Measurements from ENCODE around the gene HMG20B.
A peak's percentile ranks its signal among the peaks of the same experiment; 100 is the strongest.

Gene HMG20B

DNA sequence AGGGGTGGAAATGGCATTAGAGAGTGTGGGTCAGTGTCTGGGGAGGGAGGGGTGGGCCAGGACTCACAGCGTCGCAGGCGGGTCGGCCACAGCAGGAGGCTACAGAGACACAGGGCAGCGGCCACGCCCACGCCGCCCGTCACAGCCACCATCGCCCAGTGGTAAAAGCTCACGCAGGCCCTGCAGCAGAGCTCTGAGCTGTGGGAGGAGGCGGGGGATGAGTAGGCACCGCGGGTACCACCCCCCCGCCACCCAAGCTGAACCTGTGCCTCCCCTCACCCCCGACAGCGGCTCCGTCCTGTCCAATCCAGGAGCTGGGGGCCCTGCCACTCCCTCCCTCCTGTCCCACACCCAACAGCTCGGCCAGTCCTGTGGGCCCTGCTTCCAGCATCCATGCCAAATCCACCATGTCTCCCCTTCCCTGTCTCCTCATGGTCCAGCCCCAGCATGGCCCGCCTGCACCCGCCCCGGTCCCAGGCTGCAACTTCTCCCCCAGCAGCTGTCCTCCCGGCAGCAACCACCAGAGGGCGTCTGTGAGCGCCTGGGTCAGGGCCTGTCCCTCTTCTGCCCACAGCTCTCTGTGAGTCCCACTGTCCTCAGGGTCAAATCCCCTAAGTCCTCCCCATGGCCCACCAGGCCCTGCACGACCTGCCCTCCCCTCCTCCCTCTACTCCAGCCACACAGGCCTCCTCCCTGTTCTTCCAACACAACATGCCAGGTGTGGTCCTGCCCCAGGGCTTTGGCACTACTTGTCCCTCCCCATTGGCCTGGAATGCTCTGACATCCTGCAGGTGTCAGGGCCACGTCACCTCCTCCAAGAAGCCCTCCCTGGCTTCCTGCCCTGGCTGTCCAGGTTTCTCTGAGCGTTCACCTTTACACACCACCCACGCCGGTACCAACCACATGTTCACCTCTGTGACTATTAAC, 27.7 kb upstream of the HMG20B start:
- peaks cover 10% of the 10 kb centered on the region for H3K36me3 Mint-ChIP-seq (ENCODE audit: low read depth)
- H3K9me3 Mint-ChIP-seq = no peaks in the 10 kb centered on the region
- H3K4me1 Mint-ChIP-seq (ENCODE audit: low read depth) = peaks cover 6% of the 10 kb centered on the region
- no peak overlapping the region for H3K4me3 Mint-ChIP-seq
- peak overlapping the region; percentile 52 for H3K27ac Mint-ChIP-seq
- H3K27me3 Mint-ChIP-seq (ENCODE audit: low read depth) = no peaks in the 10 kb centered on the region

DNA sequence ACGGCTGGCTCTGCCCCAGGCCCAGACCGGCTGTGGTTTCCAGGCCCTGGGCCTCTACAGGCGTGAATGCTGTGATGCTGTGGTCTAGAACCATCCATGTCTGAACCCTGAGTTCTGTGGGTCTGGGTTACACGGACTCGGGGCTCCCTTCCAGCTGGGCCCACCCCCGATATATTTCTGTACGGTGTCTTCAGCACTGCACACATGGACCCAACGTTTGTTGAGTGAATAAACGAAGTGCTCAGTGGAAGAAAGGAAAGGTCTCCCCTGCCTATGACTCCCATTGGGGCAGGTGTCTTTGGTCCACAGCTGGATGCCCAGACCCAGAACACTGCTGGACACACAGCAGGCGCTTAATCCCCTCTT, 27.1 kb upstream of the HMG20B start:
- H3K27me3 Mint-ChIP-seq (ENCODE audit: low read depth) = no peaks in the 10 kb centered on the region
- H3K27ac Mint-ChIP-seq = peak overlapping the region; percentile 52
- H3K36me3 Mint-ChIP-seq (ENCODE audit: low read depth) = peaks cover 9% of the 10 kb centered on the region
- H3K4me3 Mint-ChIP-seq = no peak overlapping the region
- peaks cover 6% of the 10 kb centered on the region for H3K4me1 Mint-ChIP-seq (ENCODE audit: low read depth)
- no peaks in the 10 kb centered on the region for H3K9me3 Mint-ChIP-seq

DNA sequence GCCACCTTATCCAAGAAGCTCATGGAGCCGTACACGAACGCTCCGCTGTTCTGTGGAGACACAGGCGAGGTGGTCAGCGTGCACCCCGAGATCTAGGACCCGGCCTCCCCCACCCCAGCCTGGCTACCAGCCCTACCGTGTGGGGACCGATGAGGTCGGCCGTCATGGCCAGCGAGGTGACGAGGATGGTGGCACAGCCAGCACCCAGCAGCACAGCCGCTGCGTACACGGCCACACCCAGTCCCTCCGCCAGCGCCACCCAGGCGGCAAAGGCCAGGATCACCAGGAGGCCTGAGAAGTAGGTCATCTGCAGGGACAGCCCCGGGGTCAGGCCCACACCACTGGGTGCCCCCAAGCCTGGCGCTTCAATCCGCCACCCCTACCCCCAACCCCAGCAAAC, 26.6 kb upstream of the HMG20B start:
- peaks cover 9% of the 10 kb centered on the region for H3K36me3 Mint-ChIP-seq (ENCODE audit: low read depth)
- no peak overlapping the region for H3K27ac Mint-ChIP-seq
- peaks cover 6% of the 10 kb centered on the region for H3K4me1 Mint-ChIP-seq (ENCODE audit: low read depth)
- H3K4me3 Mint-ChIP-seq = no peak overlapping the region
- H3K9me3 Mint-ChIP-seq = no peaks in the 10 kb centered on the region
- no peaks in the 10 kb centered on the region for H3K27me3 Mint-ChIP-seq (ENCODE audit: low read depth)

DNA sequence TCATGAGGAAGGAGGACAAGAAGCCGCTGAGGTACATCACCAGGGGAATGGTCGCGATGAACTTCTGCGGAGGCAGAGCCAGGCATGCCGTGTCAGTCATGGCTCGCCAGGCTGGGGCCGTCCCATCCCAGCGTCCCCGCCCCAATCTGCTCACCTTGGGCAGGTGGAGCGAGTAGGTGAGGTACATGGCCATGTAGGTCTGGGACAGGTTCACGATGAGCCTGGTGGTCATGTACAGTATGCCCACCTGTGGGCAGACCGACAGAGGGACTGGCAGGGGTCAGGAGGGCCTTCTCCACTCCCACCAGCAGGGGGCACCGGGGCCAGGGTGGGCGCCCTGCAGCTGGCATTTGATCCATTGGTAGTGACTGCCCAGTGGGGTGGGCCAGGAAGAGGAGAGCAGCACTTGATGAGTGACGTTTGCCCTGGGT, 25.4 kb upstream of the HMG20B start:
- no peaks in the 10 kb centered on the region for H3K27me3 Mint-ChIP-seq (ENCODE audit: low read depth)
- H3K9me3 Mint-ChIP-seq = no peaks in the 10 kb centered on the region
- H3K36me3 Mint-ChIP-seq (ENCODE audit: low read depth) = peaks cover 9% of the 10 kb centered on the region
- no peak overlapping the region for H3K27ac Mint-ChIP-seq
- peaks cover 6% of the 10 kb centered on the region for H3K4me1 Mint-ChIP-seq (ENCODE audit: low read depth)
- H3K4me3 Mint-ChIP-seq = no peak overlapping the region

DNA sequence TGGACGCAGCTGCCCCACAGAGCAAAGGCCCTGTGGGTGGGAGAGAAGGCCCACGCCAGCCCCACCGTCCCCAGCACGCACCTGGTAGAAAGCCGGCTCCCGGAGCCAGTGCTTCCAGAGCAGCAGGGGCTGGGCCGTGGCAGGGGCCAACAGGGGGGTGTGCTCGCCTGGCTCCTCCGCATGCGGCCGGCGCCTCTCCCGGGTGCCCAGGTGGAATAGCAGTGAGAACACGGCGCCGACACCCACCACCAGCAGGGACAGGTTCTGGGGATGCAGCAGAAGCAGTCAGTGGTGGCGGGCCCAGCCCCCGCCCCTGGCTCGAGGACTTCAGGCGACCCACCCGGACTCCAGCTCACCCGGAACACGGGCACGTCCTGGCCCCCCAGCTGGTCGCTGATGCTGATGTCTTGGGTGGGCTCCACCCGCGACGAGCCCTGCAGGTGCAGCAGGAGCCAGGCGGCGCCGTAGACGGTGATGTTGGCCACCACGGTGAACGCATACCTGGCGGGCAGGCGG, 24.9 kb upstream of the HMG20B start:
- H3K4me1 Mint-ChIP-seq (ENCODE audit: low read depth) = peaks cover 7% of the 10 kb centered on the region
- no peaks in the 10 kb centered on the region for H3K9me3 Mint-ChIP-seq
- no peak overlapping the region for H3K27ac Mint-ChIP-seq
- no peak overlapping the region for H3K4me3 Mint-ChIP-seq
- peaks cover 9% of the 10 kb centered on the region for H3K36me3 Mint-ChIP-seq (ENCODE audit: low read depth)
- H3K27me3 Mint-ChIP-seq (ENCODE audit: low read depth) = no peaks in the 10 kb centered on the region

DNA sequence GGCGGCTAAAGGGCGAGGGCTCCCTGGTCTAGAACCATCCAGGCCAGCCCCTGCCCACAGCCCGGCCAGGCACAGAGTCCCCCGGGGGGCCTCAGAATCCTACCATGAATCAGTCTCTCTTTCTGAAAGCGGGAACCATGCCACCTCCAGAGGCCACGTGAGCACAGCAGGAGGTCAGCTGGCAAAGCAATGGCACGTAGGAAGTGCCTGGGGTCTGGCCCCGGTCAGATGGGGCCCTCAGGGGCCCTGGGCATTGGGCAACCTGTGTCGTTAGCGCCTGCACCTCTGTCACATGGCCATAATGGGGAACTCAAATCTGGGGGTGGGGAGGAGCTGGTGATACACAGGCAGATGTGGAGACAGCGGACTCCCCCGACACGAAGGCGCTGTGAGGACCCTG, 24.1 kb upstream of the HMG20B start:
- H3K4me3 Mint-ChIP-seq = no peak overlapping the region
- H3K4me1 Mint-ChIP-seq (ENCODE audit: low read depth) = peaks cover 11% of the 10 kb centered on the region
- peaks cover 9% of the 10 kb centered on the region for H3K36me3 Mint-ChIP-seq (ENCODE audit: low read depth)
- no peaks in the 10 kb centered on the region for H3K9me3 Mint-ChIP-seq
- H3K27me3 Mint-ChIP-seq (ENCODE audit: low read depth) = no peaks in the 10 kb centered on the region
- no peak overlapping the region for H3K27ac Mint-ChIP-seq

DNA sequence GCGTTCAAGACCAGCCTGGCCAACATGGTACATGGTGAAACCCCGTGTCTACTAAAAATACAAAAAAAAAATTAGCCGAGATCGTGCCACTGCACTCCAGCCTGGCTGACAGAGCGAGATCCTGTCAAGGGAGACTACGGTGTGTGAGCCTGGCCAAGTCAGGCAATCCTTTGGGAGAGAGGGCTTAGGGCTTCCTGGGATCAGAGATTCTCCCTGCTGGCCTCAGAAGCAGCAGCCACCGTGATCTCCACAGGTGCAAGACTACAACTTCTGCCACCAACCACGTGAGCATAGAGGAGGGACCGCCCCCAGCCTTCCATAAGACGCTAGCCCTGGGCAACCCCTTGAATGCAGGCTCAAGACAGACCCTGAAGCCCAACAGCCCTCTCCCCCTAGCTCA, 22.9 kb upstream of the HMG20B start:
- no peak overlapping the region for H3K27ac Mint-ChIP-seq
- H3K36me3 Mint-ChIP-seq (ENCODE audit: low read depth) = peaks cover 13% of the 10 kb centered on the region
- no peak overlapping the region for H3K4me3 Mint-ChIP-seq
- H3K27me3 Mint-ChIP-seq (ENCODE audit: low read depth) = no peaks in the 10 kb centered on the region
- no peaks in the 10 kb centered on the region for H3K9me3 Mint-ChIP-seq
- peaks cover 18% of the 10 kb centered on the region for H3K4me1 Mint-ChIP-seq (ENCODE audit: low read depth)

DNA sequence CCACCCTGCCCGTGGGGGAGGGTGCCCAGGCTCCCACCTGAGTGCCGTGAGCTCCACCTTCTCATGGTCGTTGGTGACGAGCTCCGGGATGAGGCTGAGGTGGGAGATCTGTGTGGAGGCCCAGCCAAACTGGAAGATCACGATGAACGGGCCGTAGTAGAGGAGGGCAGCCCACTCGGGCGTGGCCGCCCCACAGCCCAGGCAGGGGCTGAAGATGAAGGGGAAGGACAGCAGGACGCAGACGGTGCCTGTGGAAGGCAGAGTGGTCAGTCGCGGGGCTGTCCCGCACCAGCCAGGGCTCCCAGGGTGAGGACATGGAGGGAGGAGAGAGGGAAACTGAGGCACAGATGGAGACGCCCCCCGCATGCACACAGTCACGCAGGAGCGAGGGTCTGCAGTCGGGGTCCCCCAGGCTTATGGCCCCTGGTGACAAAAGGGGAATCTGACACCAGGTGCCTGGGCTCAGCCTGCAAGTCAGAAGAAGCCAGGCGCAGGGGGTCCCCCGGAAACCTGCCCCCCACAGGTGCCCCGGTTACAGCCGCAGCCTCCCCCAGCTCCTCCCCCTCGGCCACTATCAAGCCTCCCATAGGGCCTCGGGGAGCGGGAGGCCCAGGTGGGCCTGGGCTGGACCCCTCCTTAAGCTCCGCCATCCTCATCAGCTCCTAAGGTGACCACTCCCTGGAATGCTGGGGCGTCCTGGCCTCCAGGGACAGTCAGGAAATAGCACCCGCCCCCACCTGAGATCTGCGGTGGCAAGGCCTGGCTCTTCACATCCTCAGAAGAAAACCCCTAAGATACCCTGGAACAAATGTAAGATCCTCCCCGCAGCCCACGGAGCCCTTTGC, 21.6 kb upstream of the HMG20B start:
- Mint-ChIP-seq H3K4me1 (ENCODE audit: low read depth) (peaks cover 23% of the 10 kb centered on the region), H3K4me3 (no peak overlapping the region), H3K36me3 (ENCODE audit: low read depth) (peaks cover 4% of the 10 kb centered on the region), H3K27ac (peak overlapping the region; percentile 8), H3K27me3 (ENCODE audit: low read depth) (no peaks in the 10 kb centered on the region), H3K9me3 (no peaks in the 10 kb centered on the region)

DNA sequence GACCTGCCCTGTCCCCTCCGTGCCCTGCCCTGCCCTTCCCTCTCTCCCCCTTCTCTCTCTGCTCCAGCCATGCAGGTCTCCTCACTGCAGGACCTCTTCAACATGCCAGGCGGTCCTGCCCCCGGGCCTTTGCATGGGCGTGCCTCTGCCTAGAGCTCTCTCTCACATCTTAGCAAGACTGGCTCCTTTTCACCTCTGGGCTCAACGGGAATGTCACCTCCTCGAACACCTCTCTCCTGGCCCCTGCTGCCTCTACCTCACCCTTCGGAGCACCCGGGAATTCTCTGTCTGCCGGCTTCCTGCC, 21.0 kb upstream of the HMG20B start:
- Mint-ChIP-seq H3K9me3 (no peaks in the 10 kb centered on the region), H3K4me3 (no peak overlapping the region), H3K36me3 (ENCODE audit: low read depth) (peaks cover 5% of the 10 kb centered on the region), H3K27me3 (ENCODE audit: low read depth) (no peaks in the 10 kb centered on the region), H3K27ac (peak overlapping the region; percentile 8), H3K4me1 (ENCODE audit: low read depth) (peaks cover 29% of the 10 kb centered on the region)

DNA sequence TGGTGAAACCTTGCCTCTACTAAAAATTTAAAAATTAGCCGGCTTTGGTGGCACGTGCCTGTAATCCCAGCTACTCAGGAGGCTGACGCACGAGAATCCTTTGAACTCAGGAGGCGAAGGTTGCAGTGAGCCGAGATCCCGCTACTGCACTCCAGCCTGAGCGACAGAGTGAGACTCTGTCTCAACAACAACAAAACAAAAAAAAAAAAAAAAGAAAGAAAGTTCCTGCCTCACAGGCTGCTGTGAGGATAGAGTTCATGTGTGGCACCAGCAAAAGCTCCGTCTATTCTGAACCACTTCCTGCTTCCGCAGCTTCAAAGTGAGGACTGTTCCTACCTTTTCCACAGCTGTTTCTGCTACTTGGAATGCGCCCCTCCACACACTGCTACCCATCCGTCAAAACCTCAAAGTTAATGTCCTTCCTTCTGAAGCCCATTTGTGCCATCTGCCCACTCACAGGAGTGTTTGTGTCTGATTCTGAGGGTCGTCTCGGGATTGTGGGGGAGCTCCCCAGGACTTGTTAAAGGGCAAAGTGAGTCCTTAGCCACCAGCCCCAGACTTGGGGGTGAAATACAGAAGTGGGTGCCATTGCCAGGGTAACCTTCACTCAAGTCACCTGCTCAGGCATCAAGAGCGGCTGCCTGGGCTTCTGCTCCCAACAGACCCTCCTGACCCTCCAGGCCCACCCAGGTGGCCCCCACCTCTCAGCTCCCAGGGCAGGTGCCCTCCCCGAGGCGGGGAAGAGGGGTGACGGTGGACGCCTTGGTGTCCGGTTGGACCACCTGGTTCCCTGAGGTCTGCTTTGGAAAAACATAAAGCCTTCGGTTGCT, 18.3 kb upstream of the HMG20B start:
- H3K27ac Mint-ChIP-seq = peak overlapping the region; percentile 89
- peaks cover 34% of the 10 kb centered on the region for H3K4me1 Mint-ChIP-seq (ENCODE audit: low read depth)
- H3K4me3 Mint-ChIP-seq = peak overlapping the region; percentile 75
- H3K36me3 Mint-ChIP-seq (ENCODE audit: low read depth) = peaks cover 6% of the 10 kb centered on the region
- H3K9me3 Mint-ChIP-seq = no peaks in the 10 kb centered on the region
- no peaks in the 10 kb centered on the region for H3K27me3 Mint-ChIP-seq (ENCODE audit: low read depth)

DNA sequence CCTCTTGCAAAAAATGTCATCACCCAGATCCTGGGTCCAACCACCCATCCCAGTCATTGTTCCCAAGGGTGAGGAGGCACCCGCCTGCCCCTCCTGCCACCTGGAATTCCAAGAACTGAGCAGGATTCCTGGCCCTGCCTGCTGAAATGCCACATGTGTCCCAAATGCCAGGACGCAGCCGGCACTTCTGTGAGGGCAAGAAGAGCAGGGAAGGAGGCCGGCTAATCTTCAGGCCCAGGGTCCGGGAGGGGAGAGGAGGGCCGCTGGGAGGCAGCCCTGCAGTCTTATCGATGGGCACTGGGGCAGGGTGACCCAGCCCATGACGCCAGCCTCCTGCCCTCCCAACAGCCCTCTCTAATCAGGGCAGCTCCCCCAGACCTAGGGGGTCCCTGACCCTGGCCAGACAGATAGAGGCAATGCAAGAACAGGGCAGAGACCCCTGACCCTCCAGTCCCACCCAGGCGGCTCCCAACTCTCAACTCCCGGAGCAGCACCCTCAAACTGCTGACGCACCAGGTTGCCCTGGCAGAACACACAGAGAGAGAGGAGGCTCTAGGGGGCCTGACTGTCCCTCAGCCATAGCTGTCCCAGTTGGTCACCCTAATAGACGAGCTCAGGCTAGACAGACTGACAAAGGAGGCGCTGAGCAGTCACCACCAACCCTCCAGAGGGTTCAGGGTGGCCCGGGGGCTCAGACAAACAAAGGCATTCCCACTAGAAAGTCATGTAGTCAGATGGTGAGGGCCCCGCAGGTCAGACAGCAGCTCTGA, 16.9 kb upstream of the HMG20B start:
- H3K4me1 Mint-ChIP-seq (ENCODE audit: low read depth) = peaks cover 34% of the 10 kb centered on the region

DNA sequence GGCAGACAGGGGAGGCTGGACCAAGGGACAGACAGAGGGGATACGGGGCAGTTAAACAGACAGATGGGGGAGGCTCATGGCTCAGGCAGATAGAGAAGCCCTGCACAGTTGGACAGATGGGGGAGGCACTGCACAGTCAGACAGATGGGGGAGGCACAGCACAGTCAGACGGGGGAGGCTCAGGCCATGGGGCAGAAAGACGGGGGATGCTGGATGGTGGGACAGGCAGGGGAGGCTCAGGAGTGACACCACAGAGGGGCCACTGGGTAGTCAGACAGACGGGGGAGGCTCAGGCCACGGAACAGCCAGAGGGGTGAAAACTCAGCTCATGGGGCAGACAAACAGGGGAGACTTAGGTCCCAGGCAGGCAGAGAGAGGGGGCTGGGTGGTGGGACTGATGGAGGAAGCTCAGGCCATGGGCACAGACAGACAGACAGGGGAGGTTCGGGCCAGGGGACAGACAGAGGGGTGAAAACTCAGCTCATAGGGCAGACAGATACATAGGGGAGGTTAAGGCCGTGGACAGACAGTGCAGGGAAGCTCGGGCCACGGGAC, 16.2 kb upstream of the HMG20B start:
- H3K9me3 Mint-ChIP-seq = no peaks in the 10 kb centered on the region
- H3K27ac Mint-ChIP-seq = peak overlapping the region; percentile 95
- no peaks in the 10 kb centered on the region for H3K27me3 Mint-ChIP-seq (ENCODE audit: low read depth)
- H3K36me3 Mint-ChIP-seq (ENCODE audit: low read depth) = peaks cover 6% of the 10 kb centered on the region
- peaks cover 34% of the 10 kb centered on the region for H3K4me1 Mint-ChIP-seq (ENCODE audit: low read depth)
- peak overlapping the region; percentile 99 for H3K4me3 Mint-ChIP-seq

More for the DNA sequence above, 16.9 kb upstream of the HMG20B start:
- peak overlapping the region; percentile 99 for H3K4me3 Mint-ChIP-seq
- H3K36me3 Mint-ChIP-seq (ENCODE audit: low read depth) = peaks cover 6% of the 10 kb centered on the region
- peak overlapping the region; percentile 95 for H3K27ac Mint-ChIP-seq
- H3K27me3 Mint-ChIP-seq (ENCODE audit: low read depth) = no peaks in the 10 kb centered on the region
- no peaks in the 10 kb centered on the region for H3K9me3 Mint-ChIP-seq

DNA sequence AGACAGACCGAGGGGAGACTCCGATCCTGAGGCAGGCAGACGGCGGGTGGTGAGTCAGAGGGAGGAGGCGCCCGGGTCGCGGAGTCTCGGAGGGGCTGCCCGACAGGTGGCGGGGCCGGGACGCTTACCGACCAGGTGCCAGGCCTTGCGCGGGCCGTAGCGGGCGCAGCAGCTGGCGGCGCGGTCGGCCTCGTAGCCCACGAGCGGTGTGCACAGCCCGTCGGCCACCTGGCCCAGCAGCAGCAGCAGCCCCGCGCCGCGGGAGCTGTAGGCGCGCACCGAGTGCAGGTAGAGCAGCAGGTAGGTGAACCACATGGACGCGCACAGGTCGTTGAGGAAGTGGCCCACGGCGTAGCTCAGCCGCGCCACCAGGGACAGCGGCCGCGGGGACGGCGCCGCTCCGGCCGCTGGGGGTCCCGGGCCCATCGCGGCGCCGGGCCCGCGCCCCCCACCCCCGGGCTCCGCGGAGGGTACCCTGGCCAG, 15.7 kb upstream of the HMG20B start:
- Mint-ChIP-seq H3K27me3 (ENCODE audit: low read depth) (no peaks in the 10 kb centered on the region), H3K9me3 (no peaks in the 10 kb centered on the region), H3K27ac (peak overlapping the region; percentile 95), H3K4me1 (ENCODE audit: low read depth) (peaks cover 34% of the 10 kb centered on the region), H3K4me3 (peak overlapping the region; percentile 99), H3K36me3 (ENCODE audit: low read depth) (peaks cover 6% of the 10 kb centered on the region)
